HEK293 (cell line): Measurements from ENCODE around the gene BRIX1.

Experiments
- CTCF ChIA-PET: fragments of 350-600 bp; formaldehyde crosslinking; extraction: SDS; loops from one replicate; lab custom pipeline; 2021; ENCODE audit warnings: antibody characterized with exemption; lab: Yijun Ruan, JAX
- POLR2A ChIA-PET: fragments of 300-600 bp; formaldehyde crosslinking; extraction: SDS; loops from one replicate; lab custom pipeline; 2020; ENCODE audit warnings: antibody characterized with exemption, inconsistent platforms; lab: Yijun Ruan, JAX
- H3K27ac ChIP-seq: fragments of 200-500 bp; sonication (Bioruptor generic); 2 replicates; pipeline ENCODE4 v1.5.1; 2014; ENCODE audit warnings: low read depth, low read length, control low read depth, inconsistent platforms; ENCODE audit errors: extremely low read depth
- H3K36me3 ChIP-seq, 2 experiments: fragments of 200-500 bp in 1 of 2; sonication (Bioruptor generic) in 1 of 2; 1 replicate in 1 of 2; 2 replicates in 1 of 2; pipeline ENCODE4 v1.5.1; 2014 to 2017; ENCODE audit warnings: inconsistent platforms in 2 of 2, low read length in 2 of 2; ENCODE audit not compliant: control insufficient read depth in 2 of 2, insufficient read depth in 1 of 2
- H3K4me1 ChIP-seq: fragments of 200-500 bp; sonication (Bioruptor generic); 2 replicates; pipeline ENCODE4 v1.5.1; 2014; ENCODE audit warnings: mild to moderate bottlenecking, low read length, inconsistent platforms; ENCODE audit not compliant: control insufficient read depth, insufficient read depth
- H3K4me3 ChIP-seq: 2 replicates; pipeline ENCODE4 v1.5.1; 2011; ENCODE audit warnings: low read depth, mild to moderate bottlenecking, control low read depth, low read length, moderate library complexity
- H3K9me3 ChIP-seq: fragments of 200-500 bp; sonication (Bioruptor generic); 2 replicates; pipeline ENCODE4 v1.5.1; 2014; ENCODE audit warnings: low read depth, low read length, inconsistent platforms; ENCODE audit not compliant: control insufficient read depth, insufficient read depth
- BCL6B ChIP-seq: fragments of 450-650 bp; formaldehyde crosslinking; IDR thresholded peaks from 2 replicates; pipeline ENCODE4 v1.5.1; 2017; ENCODE audit warnings: missing biosample characterization, missing genetic modification characterization
- CTCF ChIP-seq: fragments of 450-650 bp; formaldehyde crosslinking; IDR thresholded peaks from 2 replicates; pipeline ENCODE4 v1.5.1; 2016; ENCODE audit warnings: missing biosample characterization, missing genetic modification characterization
- HOXD13 ChIP-seq: sonication (generic); formaldehyde crosslinking; IDR thresholded peaks from 2 replicates; pipeline ENCODE4 v1.8.0; 2022; ENCODE audit warnings: missing genetic modification reagents, borderline replicate concordance
- IKZF3 ChIP-seq: fragments of 450-650 bp; IDR thresholded peaks from 2 replicates; pipeline ENCODE4 v1.5.0; 2018; ENCODE audit warnings: missing biosample characterization, mild to moderate bottlenecking, missing genetic modification characterization, moderate library complexity
- KLF17 ChIP-seq: fragments of 450-650 bp; formaldehyde crosslinking; IDR thresholded peaks from 2 replicates; pipeline ENCODE4 v1.5.1; 2016; ENCODE audit warnings: missing biosample characterization, missing genetic modification characterization
- OSR2 ChIP-seq: fragments of 450-650 bp; formaldehyde crosslinking; IDR thresholded peaks from 2 replicates; pipeline ENCODE4 v1.5.1; 2016; ENCODE audit warnings: missing biosample characterization, missing genetic modification characterization
- PRDM1 ChIP-seq: fragments of 450-650 bp; formaldehyde crosslinking; IDR thresholded peaks from 2 replicates; pipeline ENCODE4; 2016; ENCODE audit warnings: missing biosample characterization, missing genetic modification characterization
- TRIM28 ChIP-seq: IDR thresholded peaks from 2 replicates; pipeline ENCODE4 v1.6.1; 2011; ENCODE audit warnings: low read length, control low read depth, borderline replicate concordance
- ZBTB17 ChIP-seq: fragments of 450-650 bp; formaldehyde crosslinking; IDR thresholded peaks from 2 replicates; pipeline ENCODE4 v1.5.1; 2016; ENCODE audit warnings: missing biosample characterization, missing genetic modification characterization
- ZIC2 ChIP-seq: fragments of 450-650 bp; formaldehyde crosslinking; IDR thresholded peaks from 2 replicates; pipeline ENCODE4 v1.5.1; 2016; ENCODE audit warnings: missing biosample characterization, missing genetic modification characterization
- ZNF335 ChIP-seq: fragments of 450-650 bp; formaldehyde crosslinking; conservative IDR thresholded peaks from 2 replicates; pipeline ENCODE4 v1.5.1; 2016; ENCODE audit warnings: missing biosample characterization, missing genetic modification characterization
- ZNF560 ChIP-seq: fragments of 450-650 bp; formaldehyde crosslinking; IDR thresholded peaks from 2 replicates; pipeline ENCODE4 v1.5.1; 2017; ENCODE audit warnings: missing biosample characterization, missing genetic modification characterization, borderline replicate concordance
- ZNF639 ChIP-seq: fragments of 450-650 bp; formaldehyde crosslinking; IDR thresholded peaks from 2 replicates; pipeline ENCODE4 v1.5.1; 2016; ENCODE audit warnings: missing biosample characterization, missing genetic modification characterization
- ZNF768 ChIP-seq: fragments of 450-650 bp; formaldehyde crosslinking; IDR thresholded peaks from 2 replicates; pipeline ENCODE4 v1.5.1; 2018; ENCODE audit warnings: missing biosample characterization, mild to moderate bottlenecking, missing genetic modification characterization
- ZNF792 ChIP-seq: fragments of 450-650 bp; formaldehyde crosslinking; IDR thresholded peaks from 2 replicates; pipeline ENCODE4 v1.5.1; 2016; ENCODE audit warnings: missing biosample characterization, missing genetic modification characterization
- ZSCAN23 ChIP-seq: fragments of 450-650 bp; formaldehyde crosslinking; IDR thresholded peaks from 2 replicates; pipeline ENCODE4 v1.5.1; 2016; ENCODE audit warnings: missing biosample characterization, missing genetic modification characterization
- ZSCAN5A ChIP-seq: fragments of 450-650 bp; formaldehyde crosslinking; IDR thresholded peaks from 2 replicates; pipeline ENCODE4 v1.5.1; 2016; ENCODE audit warnings: missing biosample characterization, missing genetic modification characterization

Gene BRIX1

GRCh38 chr5:34957857-34958690 is 42.6 kb downstream of the BRIX1 start:
- Histone ChIP-seq H3K4me1 (no peaks in the 10 kb centered on the region), H3K36me3 (peaks cover 26 to 36% of the 10 kb centered on the region in 2 experiments), H3K9me3 (no peaks in the 10 kb centered on the region), H3K4me3 (no peak overlapping the region), H3K27ac (no peak overlapping the region)
- CTCF ChIA-PET = interaction anchor here (0.6 to 3.1 kb wide), 24 partner anchors 8 to 663 kb away, joined by 3 to 38 read pairs (median 4); partner anchors contain the start of genes BRIX1 and RAD1
- TF ChIP-seq CTCF (tag by site-specific recombination) = peak; percentile 24; the same call in 1 of the 2 replicates
- no peak for TF ChIP-seq TRIM28
- POLR2A ChIA-PET = interaction anchor here (1.7 kb wide), 1 partner anchor 45 kb away, joined by 7 read pairs; no protein-coding TSS in a partner anchor

GRCh38 chr5:34959323-34959722 is 43.8 kb downstream of the BRIX1 start:
- CTCF ChIA-PET = interaction anchor here (1.0 to 3.1 kb wide), 5 partner anchors 9 to 42 kb away, joined by 3 to 38 read pairs (median 6); no protein-coding TSS in a partner anchor

GRCh38 chr5:34967540-34967939 is 52.0 kb downstream of the BRIX1 start:
- ChIA-PET CTCF (interaction anchor here (0.9 to 1.9 kb wide), 2 partner anchors 10 to 492 kb away, joined by 3 to 10 read pairs; no protein-coding TSS in a partner anchor), POLR2A (no interaction called here)
- H3K9me3 ChIP-seq = no peaks in the 10 kb centered on the region
- H3K27ac ChIP-seq = no peak overlapping the region
- no peaks in the 10 kb centered on the region for H3K4me1 ChIP-seq
- H3K36me3 ChIP-seq = peaks cover 0 to 5% of the 10 kb centered on the region in 2 experiments; a peak in 2 of 3 replicates
- H3K4me3 ChIP-seq = no peak overlapping the region
- TF ChIP-seq ZSCAN5A (tag by site-specific recombination) (no peak), ZNF792 (tag by site-specific recombination) (no peak), KLF17 (tag by site-specific recombination) (no peak), ZNF639 (tag by site-specific recombination) (no peak), IKZF3 (tag by site-specific recombination) (no peak), TRIM28 (no peak), ZNF768 (no peak), ZNF560 (tag by site-specific recombination) (no peak), ZBTB17 (no peak), ZNF335 (tag by site-specific recombination) (no peak), BCL6B (tag by site-specific recombination) (no peak), HOXD13 (CRISPR knock-in tag) (no peak), OSR2 (no peak), ZIC2 (tag by site-specific recombination) (no peak)

More at GRCh38 chr5:34959323-34959722, 43.8 kb downstream of the BRIX1 start:
- Histone ChIP-seq H3K9me3 (no peaks in the 10 kb centered on the region), H3K4me1 (no peaks in the 10 kb centered on the region), H3K36me3 (peaks cover 18 to 29% of the 10 kb centered on the region in 2 experiments), H3K27ac (no peak overlapping the region), H3K4me3 (no peak overlapping the region)
- no peak for TF ChIP-seq ZSCAN23
- TF ChIP-seq PRDM1 = 0 out of 2 replicates have a peak, but pooled peaks have one; percentile 14
- POLR2A ChIA-PET = no interaction called here
